ENCODE results near the gene HSF4.

The HSF4 gene

GRCh38 chr16:67169011-67169451, 4.5 kb downstream of the HSF4 start:
- TF ChIP-seq, protein P1, sequence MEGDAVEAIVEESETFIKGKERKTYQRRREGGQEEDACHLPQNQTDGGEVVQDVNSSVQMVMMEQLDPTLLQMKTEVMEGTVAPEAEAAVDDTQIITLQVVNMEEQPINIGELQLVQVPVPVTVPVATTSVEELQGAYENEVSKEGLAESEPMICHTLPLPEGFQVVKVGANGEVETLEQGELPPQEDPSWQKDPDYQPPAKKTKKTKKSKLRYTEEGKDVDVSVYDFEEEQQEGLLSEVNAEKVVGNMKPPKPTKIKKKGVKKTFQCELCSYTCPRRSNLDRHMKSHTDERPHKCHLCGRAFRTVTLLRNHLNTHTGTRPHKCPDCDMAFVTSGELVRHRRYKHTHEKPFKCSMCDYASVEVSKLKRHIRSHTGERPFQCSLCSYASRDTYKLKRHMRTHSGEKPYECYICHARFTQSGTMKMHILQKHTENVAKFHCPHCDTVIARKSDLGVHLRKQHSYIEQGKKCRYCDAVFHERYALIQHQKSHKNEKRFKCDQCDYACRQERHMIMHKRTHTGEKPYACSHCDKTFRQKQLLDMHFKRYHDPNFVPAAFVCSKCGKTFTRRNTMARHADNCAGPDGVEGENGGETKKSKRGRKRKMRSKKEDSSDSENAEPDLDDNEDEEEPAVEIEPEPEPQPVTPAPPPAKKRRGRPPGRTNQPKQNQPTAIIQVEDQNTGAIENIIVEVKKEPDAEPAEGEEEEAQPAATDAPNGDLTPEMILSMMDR (IDR thresholded peaks at IDR 0.05): no peak
- H3K4me3 ChIP-seq: no peak overlapping the region
- peak overlapping the region; percentile 87 to 98 for H3K27ac ChIP-seq
- no peak for DNase-seq (ENCODE audit: low spot score)

DNA sequence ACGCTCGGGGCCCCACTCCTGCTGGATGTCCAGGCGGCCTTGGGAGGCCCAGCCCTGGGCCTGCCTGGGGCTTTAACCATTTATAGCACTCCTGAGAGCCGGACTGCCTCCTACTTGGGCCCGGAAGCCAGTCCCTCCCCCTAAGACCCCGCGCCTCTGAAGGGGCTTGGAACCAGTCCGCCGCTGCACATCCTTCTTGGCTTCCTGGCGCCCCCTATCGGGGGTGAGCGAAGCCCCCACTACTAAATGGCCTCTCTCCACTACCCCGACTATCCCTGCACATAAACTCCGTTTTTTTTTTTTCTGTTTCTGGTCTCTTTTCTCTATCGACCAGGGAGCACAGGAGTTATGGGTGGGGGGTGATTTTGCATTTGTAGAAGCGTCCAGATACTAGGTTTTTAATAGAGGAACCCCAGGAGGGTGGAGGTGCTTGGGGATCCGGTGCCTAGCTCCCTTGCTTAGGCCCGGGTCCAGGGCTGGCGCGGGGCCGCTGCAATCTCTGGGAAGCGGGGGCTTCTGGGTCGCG, 5.2 kb downstream of the HSF4 start:
- DNase-seq (ENCODE audit: low spot score): no peak
- Histone ChIP-seq H3K27ac (peak overlapping the region; percentile 87 to 98), H3K4me3 (peak overlapping the region; percentile 76)
- TF ChIP-seq, protein P1 (IDR thresholded peaks at IDR 0.05): peak; percentile 32

DNA sequence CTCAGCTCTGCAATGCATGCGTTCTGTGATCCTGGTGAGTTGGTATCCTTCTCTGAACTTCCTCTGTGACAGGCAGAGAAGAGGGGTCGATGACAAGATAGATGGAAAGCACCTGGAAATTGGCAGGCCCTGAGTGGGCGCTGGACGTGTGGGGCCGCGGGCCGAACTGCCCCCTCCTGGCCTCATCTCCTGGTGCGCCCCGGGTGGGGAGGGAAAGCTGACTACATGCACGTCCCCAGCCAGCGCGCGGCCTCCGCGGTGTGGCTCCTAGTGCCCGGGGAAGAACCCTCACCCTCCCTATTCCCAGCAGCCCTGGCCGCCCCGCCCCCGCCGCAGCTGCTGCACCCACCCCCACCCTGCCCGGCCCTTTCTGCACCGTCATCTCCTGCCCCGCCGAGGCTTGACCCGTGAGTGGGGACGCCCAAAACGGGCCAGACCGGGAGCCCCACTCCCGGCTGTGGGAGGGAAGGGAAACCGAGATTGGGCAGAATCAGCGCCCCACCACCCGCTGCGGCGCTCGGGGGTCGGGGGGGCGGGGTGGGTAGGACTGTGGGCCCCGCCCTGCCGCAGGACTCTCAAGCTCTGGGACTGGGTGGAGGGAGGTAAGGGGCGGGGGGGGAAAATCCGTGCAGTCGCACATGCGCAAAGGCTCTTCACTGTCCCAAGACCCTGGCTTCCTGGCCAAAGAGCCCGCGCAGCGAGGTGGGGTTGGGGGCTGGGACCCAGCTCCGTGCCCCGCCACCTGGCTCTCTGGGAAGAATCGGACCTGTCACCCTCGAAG, 5.8 kb downstream of the HSF4 start, which contains the start of gene NOL3:
Gene NOL3 (plus strand): TSS at position 371 of the 781 bp plus-strand sequence.
- DNase-seq (ENCODE audit: low spot score): peak; percentile 95

DNA sequence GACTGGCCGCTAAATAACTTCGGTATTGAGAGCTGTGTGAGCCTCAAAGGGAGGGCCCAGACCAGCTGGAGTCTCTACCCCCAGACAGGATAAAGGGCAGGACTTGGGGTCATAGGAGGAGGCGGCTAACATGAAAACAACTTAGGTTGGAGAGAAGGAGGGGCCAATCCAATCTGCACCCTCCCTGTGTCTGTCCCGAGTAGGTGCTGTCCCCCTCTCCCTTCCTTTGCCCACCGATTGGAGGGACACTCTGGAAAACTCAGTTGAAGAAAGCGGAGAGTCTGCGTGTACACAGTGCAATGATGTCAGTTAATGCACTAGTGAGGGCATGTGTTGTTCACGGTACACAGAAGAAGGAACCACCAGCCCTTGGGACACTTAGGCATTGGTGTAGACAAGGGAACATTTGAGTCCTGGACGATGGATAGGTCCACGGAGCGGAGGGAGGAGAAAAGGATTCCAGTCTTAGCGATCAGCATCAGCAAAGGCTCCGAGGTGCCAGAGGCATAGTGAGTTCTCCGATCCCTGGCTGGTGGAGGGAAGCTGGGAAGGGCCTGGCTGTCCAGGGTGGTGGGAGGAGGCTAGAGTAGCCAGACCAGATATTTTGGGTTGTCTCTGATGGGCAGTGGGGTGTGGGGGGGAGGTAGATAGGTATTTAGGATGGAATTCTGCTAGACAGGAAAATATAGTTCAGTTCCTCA, 6.6 kb downstream of the HSF4 start:
- Histone ChIP-seq H3K27ac (peak overlapping the region; percentile 87 to 98), H3K4me3 (peak overlapping the region; percentile 76)
- TF ChIP-seq, protein P1 (IDR thresholded peaks at IDR 0.05): no peak
- no peak for DNase-seq (ENCODE audit: low spot score)

More for the DNA sequence above, 5.8 kb downstream of the HSF4 start, which contains the start of gene NOL3:
- TF ChIP-seq, protein P1 (IDR thresholded peaks at IDR 0.05): no peak
- peak within 1 kb of the TSS; percentile 76 for H3K4me3 ChIP-seq
- peak within 1 kb of the TSS; percentile 87 to 98 for H3K27ac ChIP-seq

- TF ChIP-seq, protein P1 (IDR thresholded peaks at IDR 0.05): no peak
- H3K27ac ChIP-seq: peak overlapping the region; percentile 92 to 99
- H3K4me3 ChIP-seq: peak overlapping the region; percentile 77
- DNase-seq (ENCODE audit: low spot score): no peak
Observed at GRCh38 chr16:67173323-67173722, 8.8 kb downstream of the HSF4 start.

DNA sequence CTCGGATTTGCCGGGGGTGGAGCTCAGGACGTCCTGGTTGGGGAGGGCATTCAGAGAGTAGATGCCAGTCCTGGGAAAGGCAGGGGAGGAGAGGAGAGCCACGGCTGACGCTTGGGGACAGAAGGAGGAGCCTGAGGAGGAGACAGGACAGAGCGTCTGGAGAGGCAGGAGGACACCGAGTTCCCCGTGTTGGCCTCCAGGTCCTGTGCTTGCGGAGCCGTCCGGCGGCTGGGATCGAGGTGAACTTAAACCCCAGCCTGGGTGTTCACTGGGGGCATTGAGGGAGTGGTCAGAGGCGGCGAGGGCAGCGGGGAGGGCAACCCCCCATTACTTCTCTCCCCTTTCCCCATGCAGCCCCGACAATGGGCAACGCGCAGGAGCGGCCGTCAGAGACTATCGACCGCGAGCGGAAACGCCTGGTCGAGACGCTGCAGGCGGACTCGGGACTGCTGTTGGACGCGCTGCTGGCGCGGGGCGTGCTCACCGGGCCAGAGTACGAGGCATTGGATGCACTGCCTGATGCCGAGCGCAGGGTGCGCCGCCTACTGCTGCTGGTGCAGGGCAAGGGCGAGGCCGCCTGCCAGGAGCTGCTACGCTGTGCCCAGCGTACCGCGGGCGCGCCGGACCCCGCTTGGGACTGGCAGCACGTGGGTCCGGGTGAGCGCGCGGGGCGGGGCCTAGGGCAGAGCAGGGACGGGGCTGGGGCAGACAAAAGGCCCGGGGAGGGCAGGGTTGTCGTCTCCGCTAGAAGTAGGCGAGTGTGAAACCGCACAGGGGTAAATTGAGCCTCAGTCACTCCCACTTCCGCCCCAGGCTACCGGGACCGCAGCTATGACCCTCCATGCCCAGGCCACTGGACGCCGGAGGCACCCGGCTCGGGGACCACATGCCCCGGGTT, 9.5 kb downstream of the HSF4 start:
- peak overlapping the region; percentile 92 to 99 for H3K27ac ChIP-seq
- TF ChIP-seq, protein P1 (IDR thresholded peaks at IDR 0.05): no peak
- peak; percentile 96 for DNase-seq (ENCODE audit: low spot score)
- peak overlapping the region; percentile 77 for H3K4me3 ChIP-seq

All from coronary artery (tissue), 2 donors.